HEK293 (cell line): Measurements from ENCODE around the gene CDC37.
"Not testable (repeated sequence)": the region's sequence is repeated elsewhere in the genome, so short reads cannot be mapped to it uniquely, and the experiment has no call there.

Source experiments
- CTCF ChIA-PET: fragments of 350-600 bp; formaldehyde crosslinking; extraction: SDS; loops from one replicate; lab custom pipeline; 2021; ENCODE audit warnings: antibody characterized with exemption; lab: Yijun Ruan, JAX
- POLR2A ChIA-PET: fragments of 300-600 bp; formaldehyde crosslinking; extraction: SDS; loops from one replicate; lab custom pipeline; 2020; ENCODE audit warnings: antibody characterized with exemption, inconsistent platforms; lab: Yijun Ruan, JAX
- H3K27ac ChIP-seq: fragments of 200-500 bp; sonication (Bioruptor generic); 2 replicates; pipeline ENCODE4 v1.5.1; 2014; ENCODE audit warnings: low read depth, low read length, control low read depth, inconsistent platforms; ENCODE audit errors: extremely low read depth
- H3K36me3 ChIP-seq, 2 experiments: fragments of 200-500 bp in 1 of 2; sonication (Bioruptor generic) in 1 of 2; 1 replicate in 1 of 2; 2 replicates in 1 of 2; pipeline ENCODE4 v1.5.1; 2014 to 2017; ENCODE audit warnings: inconsistent platforms in 2 of 2, low read length in 2 of 2; ENCODE audit not compliant: control insufficient read depth in 2 of 2, insufficient read depth in 1 of 2
- H3K4me1 ChIP-seq: fragments of 200-500 bp; sonication (Bioruptor generic); 2 replicates; pipeline ENCODE4 v1.5.1; 2014; ENCODE audit warnings: mild to moderate bottlenecking, low read length, inconsistent platforms; ENCODE audit not compliant: control insufficient read depth, insufficient read depth
- H3K4me3 ChIP-seq: 2 replicates; pipeline ENCODE4 v1.5.1; 2011; ENCODE audit warnings: low read depth, mild to moderate bottlenecking, control low read depth, low read length, moderate library complexity
- H3K9me3 ChIP-seq: fragments of 200-500 bp; sonication (Bioruptor generic); 2 replicates; pipeline ENCODE4 v1.5.1; 2014; ENCODE audit warnings: low read depth, low read length, inconsistent platforms; ENCODE audit not compliant: control insufficient read depth, insufficient read depth
- EGR2 ChIP-seq: fragments of 450-650 bp; formaldehyde crosslinking; IDR thresholded peaks from 2 replicates; pipeline ENCODE4 v1.5.1; 2016; ENCODE audit warnings: low read depth, missing biosample characterization, missing genetic modification characterization
- KLF7 ChIP-seq: fragments of 450-650 bp; formaldehyde crosslinking; IDR thresholded peaks from 2 replicates; pipeline ENCODE4 v1.5.1; 2016; ENCODE audit warnings: missing biosample characterization, missing genetic modification characterization, borderline replicate concordance
- OSR2 ChIP-seq: fragments of 450-650 bp; formaldehyde crosslinking; IDR thresholded peaks from 2 replicates; pipeline ENCODE4 v1.5.1; 2016; ENCODE audit warnings: missing biosample characterization, missing genetic modification characterization
- ZBTB20 ChIP-seq: fragments of 450-650 bp; formaldehyde crosslinking; IDR thresholded peaks from 2 replicates; pipeline ENCODE4 v1.5.1; 2016; ENCODE audit warnings: missing biosample characterization, missing genetic modification characterization
- ZBTB48 ChIP-seq: fragments of 450-650 bp; formaldehyde crosslinking; IDR thresholded peaks from 2 replicates; pipeline ENCODE4 v1.5.1; 2016; ENCODE audit warnings: missing biosample characterization, missing genetic modification characterization
- ZEB2 ChIP-seq: fragments of 450-650 bp; formaldehyde crosslinking; IDR thresholded peaks from 2 replicates; pipeline ENCODE4 v1.5.1; 2016; ENCODE audit warnings: missing biosample characterization, missing genetic modification characterization
- ZFHX2 ChIP-seq: fragments of 450-650 bp; formaldehyde crosslinking; conservative IDR thresholded peaks from 2 replicates; pipeline ENCODE4 v1.5.1; 2016; ENCODE audit warnings: missing biosample characterization, missing genetic modification characterization
- ZIC2 ChIP-seq: fragments of 450-650 bp; formaldehyde crosslinking; IDR thresholded peaks from 2 replicates; pipeline ENCODE4 v1.5.1; 2016; ENCODE audit warnings: missing biosample characterization, missing genetic modification characterization
- ZNF121 ChIP-seq: fragments of 450-650 bp; formaldehyde crosslinking; IDR thresholded peaks from 2 replicates; pipeline ENCODE4 v1.5.1; 2016; ENCODE audit warnings: missing biosample characterization, missing genetic modification characterization
- ZNF140 ChIP-seq: fragments of 450-650 bp; formaldehyde crosslinking; IDR thresholded peaks from 2 replicates; pipeline ENCODE4 v1.5.1; 2016; ENCODE audit warnings: missing biosample characterization, missing genetic modification characterization
- ZNF184 ChIP-seq: fragments of 450-650 bp; IDR thresholded peaks from 2 replicates; pipeline ENCODE4 v1.5.1; 2018; ENCODE audit warnings: missing biosample characterization, mild to moderate bottlenecking, missing genetic modification characterization
- ZNF2 ChIP-seq: fragments of 450-650 bp; formaldehyde crosslinking; IDR thresholded peaks from 2 replicates; pipeline ENCODE4 v1.5.1; 2016; ENCODE audit warnings: missing biosample characterization, missing genetic modification characterization
- ZNF23 ChIP-seq: fragments of 450-650 bp; formaldehyde crosslinking; IDR thresholded peaks from 2 replicates; pipeline ENCODE4 v1.5.1; 2016; ENCODE audit warnings: missing biosample characterization, missing genetic modification characterization, borderline replicate concordance
- ZNF311 ChIP-seq: fragments of 450-650 bp; formaldehyde crosslinking; IDR thresholded peaks from 2 replicates; pipeline ENCODE4 v1.5.1; 2017; ENCODE audit warnings: missing biosample characterization, missing genetic modification characterization, borderline replicate concordance
- ZNF354C ChIP-seq: fragments of 450-650 bp; formaldehyde crosslinking; IDR thresholded peaks from 2 replicates; pipeline ENCODE4 v1.5.1; 2016; ENCODE audit warnings: missing biosample characterization, missing genetic modification characterization, low read depth, borderline replicate concordance
- ZNF366 ChIP-seq: fragments of 450-650 bp; formaldehyde crosslinking; conservative IDR thresholded peaks from 2 replicates; pipeline ENCODE4 v1.5.1; 2016; ENCODE audit warnings: missing biosample characterization, missing genetic modification characterization
- ZNF423 ChIP-seq: fragments of 450-650 bp; formaldehyde crosslinking; IDR thresholded peaks from 2 replicates; pipeline ENCODE4 v1.5.1; 2016; ENCODE audit warnings: missing biosample characterization, missing genetic modification characterization
- ZNF48 ChIP-seq: fragments of 450-650 bp; formaldehyde crosslinking; IDR thresholded peaks from 2 replicates; pipeline ENCODE4 v1.5.1; 2016; ENCODE audit warnings: missing biosample characterization, missing genetic modification characterization
- ZNF510 ChIP-seq: fragments of 450-650 bp; formaldehyde crosslinking; IDR thresholded peaks from 2 replicates; pipeline ENCODE4 v1.5.1; 2018; ENCODE audit warnings: mild to moderate bottlenecking, missing genetic modification characterization, missing biosample characterization; ENCODE audit not compliant: insufficient replicate concordance
- ZNF521 ChIP-seq: fragments of 450-650 bp; formaldehyde crosslinking; IDR thresholded peaks from 2 replicates; pipeline ENCODE4 v1.5.1; 2017; ENCODE audit warnings: missing biosample characterization, mild to moderate bottlenecking, missing genetic modification characterization
- ZNF610 ChIP-seq: fragments of 450-650 bp; formaldehyde crosslinking; IDR thresholded peaks from 2 replicates; pipeline ENCODE4 v1.5.1; 2016; ENCODE audit warnings: missing biosample characterization, missing genetic modification characterization, borderline replicate concordance
- ZNF623 ChIP-seq: fragments of 450-650 bp; formaldehyde crosslinking; IDR thresholded peaks from 2 replicates; pipeline ENCODE4 v1.5.1; 2016; ENCODE audit warnings: missing biosample characterization, missing genetic modification characterization
- ZNF629 ChIP-seq: fragments of 450-650 bp; formaldehyde crosslinking; IDR thresholded peaks from 2 replicates; pipeline ENCODE4 v1.5.1; 2017; ENCODE audit warnings: missing biosample characterization, missing genetic modification characterization
- ZNF654 ChIP-seq: fragments of 450-650 bp; formaldehyde crosslinking; IDR thresholded peaks from 2 replicates; pipeline ENCODE4 v1.5.1; 2016; ENCODE audit warnings: low read depth, missing biosample characterization, missing genetic modification characterization
- ZNF664 ChIP-seq: fragments of 450-650 bp; formaldehyde crosslinking; IDR thresholded peaks from 2 replicates; pipeline ENCODE4 v1.5.1; 2016; ENCODE audit warnings: missing biosample characterization, missing genetic modification characterization
- ZNF677 ChIP-seq: fragments of 450-650 bp; IDR thresholded peaks from 2 replicates; pipeline ENCODE4 v1.5.0; 2018; ENCODE audit warnings: missing biosample characterization, mild to moderate bottlenecking, missing genetic modification characterization, moderate library complexity
- ZNF701 ChIP-seq: fragments of 450-650 bp; formaldehyde crosslinking; IDR thresholded peaks from 2 replicates; pipeline ENCODE4 v1.5.1; 2016; ENCODE audit warnings: missing biosample characterization, missing genetic modification characterization
- ZNF707 ChIP-seq: fragments of 450-650 bp; formaldehyde crosslinking; IDR thresholded peaks from 2 replicates; pipeline ENCODE4 v1.5.1; 2016; ENCODE audit warnings: missing biosample characterization, missing genetic modification characterization
- TF ChIP-seq, protein P1 (sequence below): fragments of 450-650 bp; IDR thresholded peaks from 2 replicates; pipeline ENCODE4 v1.5.1; 2018; ENCODE audit warnings: missing biosample characterization, mild to moderate bottlenecking, missing genetic modification characterization
- TF ChIP-seq, protein P2 (sequence below): sonication (generic); formaldehyde crosslinking; IDR thresholded peaks from 2 replicates; pipeline ENCODE4 v1.8.1; 2022; ENCODE audit warnings: mild to moderate bottlenecking, moderate library complexity, missing genetic modification reagents

Gene CDC37

DNA sequence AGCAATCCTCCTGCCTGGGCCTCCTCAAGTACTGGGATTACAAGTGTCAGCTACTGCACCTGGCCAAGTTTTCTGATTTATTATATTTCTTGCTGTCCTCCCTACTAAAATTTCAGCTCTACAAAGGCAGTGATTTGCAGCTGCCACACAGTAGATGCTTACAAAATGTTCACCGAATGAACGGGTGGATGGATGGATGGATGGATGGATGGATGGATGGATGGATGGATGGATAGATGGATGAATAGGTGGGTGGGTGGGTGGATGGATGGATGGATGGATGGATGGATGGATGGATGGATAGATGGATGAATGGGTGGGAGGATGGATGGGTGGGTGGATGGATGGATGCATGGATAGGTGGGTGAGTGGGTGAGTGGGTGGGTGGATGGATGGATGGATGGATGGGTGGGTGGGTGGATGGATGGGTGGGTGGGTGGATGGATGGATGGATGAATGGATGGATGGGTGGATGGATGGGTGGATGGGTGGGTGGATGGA, 26.2 kb downstream of the CDC37 start:
- peaks cover 27 to 31% of the 10 kb centered on the region in 2 experiments; a peak in 2 of 3 replicates for H3K36me3 ChIP-seq
- CTCF ChIA-PET, H3K4me3 ChIP-seq, H3K9me3 ChIP-seq, H3K4me1 ChIP-seq, H3K27ac ChIP-seq, POLR2A ChIA-PET: not testable (repeated sequence)
- TF ChIP-seq ZFHX2 (tag by site-specific recombination) = peak; percentile 58
- TF ChIP-seq EGR2 = peak; percentile 63; the same call in 1 of the 2 replicates
- peak; percentile 98 for TF ChIP-seq ZNF366
- TF ChIP-seq ZNF664 (tag by site-specific recombination) = 0 out of 2 replicates have a peak, but pooled peaks have one; percentile 28

DNA sequence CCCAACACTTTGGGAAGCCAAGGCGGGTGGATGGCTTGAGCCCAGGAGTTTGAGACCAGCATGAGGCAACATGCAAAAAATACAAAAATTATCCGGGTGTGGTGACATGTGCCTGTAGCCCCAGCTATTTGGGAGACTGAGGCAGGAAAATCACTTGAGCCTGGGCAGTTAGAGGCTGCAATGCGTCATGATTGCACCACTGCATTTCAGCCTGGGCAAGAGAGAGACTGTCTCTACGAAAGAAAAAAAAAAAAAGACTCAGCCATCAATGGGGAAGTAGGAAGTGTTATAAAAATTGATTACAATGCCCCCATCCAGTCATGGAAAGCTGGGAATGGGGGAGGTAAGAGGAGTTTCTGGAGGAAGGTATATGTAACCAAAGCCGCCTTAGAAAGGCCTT, 28.4 kb downstream of the CDC37 start:
- ChIA-PET POLR2A (interaction anchor here (0.7 kb wide), 2 partner anchors 43 to 137 kb away, joined by 4 to 6 read pairs; no protein-coding TSS in a partner anchor), CTCF (interaction anchor here (0.6 to 0.7 kb wide), 3 partner anchors 11 to 490 kb away, joined by 3 to 4 read pairs (median 3); no protein-coding TSS in a partner anchor)
- no peaks in the 10 kb centered on the region for H3K4me1 ChIP-seq
- H3K36me3 ChIP-seq = peaks cover 27 to 45% of the 10 kb centered on the region in 2 experiments; a peak in 2 of 3 replicates
- no peaks in the 10 kb centered on the region for H3K9me3 ChIP-seq
- TF ChIP-seq ZNF184 (tag by site-specific recombination) (no peak), KLF7 (tag by site-specific recombination) (no peak), ZNF701 (tag by site-specific recombination) (no peak), ZNF654 (tag by site-specific recombination) (no peak), OSR2 (tag by site-specific recombination) (no peak), ZNF677 (no peak), ZNF610 (tag by site-specific recombination) (no peak), ZNF354C (no peak), ZBTB48 (no peak), ZBTB20 (no peak), ZNF623 (no peak), ZNF521 (tag by site-specific recombination) (no peak), ZNF510 (tag by site-specific recombination) (no peak), ZNF629 (tag by site-specific recombination) (no peak), ZIC2 (no peak), ZNF311 (no peak)
- TF ChIP-seq, protein P1, sequence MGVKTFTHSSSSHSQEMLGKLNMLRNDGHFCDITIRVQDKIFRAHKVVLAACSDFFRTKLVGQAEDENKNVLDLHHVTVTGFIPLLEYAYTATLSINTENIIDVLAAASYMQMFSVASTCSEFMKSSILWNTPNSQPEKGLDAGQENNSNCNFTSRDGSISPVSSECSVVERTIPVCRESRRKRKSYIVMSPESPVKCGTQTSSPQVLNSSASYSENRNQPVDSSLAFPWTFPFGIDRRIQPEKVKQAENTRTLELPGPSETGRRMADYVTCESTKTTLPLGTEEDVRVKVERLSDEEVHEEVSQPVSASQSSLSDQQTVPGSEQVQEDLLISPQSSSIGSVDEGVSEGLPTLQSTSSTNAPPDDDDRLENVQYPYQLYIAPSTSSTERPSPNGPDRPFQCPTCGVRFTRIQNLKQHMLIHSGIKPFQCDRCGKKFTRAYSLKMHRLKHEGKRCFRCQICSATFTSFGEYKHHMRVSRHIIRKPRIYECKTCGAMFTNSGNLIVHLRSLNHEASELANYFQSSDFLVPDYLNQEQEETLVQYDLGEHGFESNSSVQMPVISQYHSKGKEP (tag by site-specific recombination) = no peak
- TF ChIP-seq, all 188 proteins: peak for 0
- Histone ChIP-seq H3K4me3 (no peak overlapping the region), H3K27ac (no peak overlapping the region)

DNA sequence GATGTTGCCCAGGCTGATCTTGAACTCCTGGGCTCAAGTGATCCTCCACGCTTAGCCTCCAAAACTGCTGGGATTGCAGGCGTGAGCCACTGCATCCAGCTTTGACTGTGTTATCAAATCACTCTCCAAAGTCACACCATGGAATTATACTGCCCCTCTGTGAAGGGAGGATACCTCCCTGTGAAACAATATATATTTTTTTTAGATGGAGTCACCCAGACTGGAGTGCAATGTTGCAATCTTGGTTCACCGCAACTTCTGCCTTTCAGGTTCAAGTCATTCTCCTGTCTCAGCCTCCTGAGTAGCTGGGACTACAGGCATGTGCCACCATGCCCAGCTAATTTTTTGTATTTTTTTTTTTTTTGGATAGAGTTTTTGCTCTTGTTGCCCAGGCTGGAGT, 30.7 kb downstream of the CDC37 start:
- CTCF ChIA-PET = interaction anchor here (0.7 to 1.7 kb wide), 3 partner anchors 16 to 103 kb away, joined by 3 to 6 read pairs (median 3); no protein-coding TSS in a partner anchor
- no peak for TF ChIP-seq ZNF23
- no peak for TF ChIP-seq ZNF707 (tag by site-specific recombination)
- no peak for TF ChIP-seq ZNF423 (tag by site-specific recombination)
- TF ChIP-seq ZNF48 (tag by site-specific recombination) = no peak
- no peak for TF ChIP-seq KLF7 (tag by site-specific recombination)
- no peak for TF ChIP-seq ZNF121 (tag by site-specific recombination)
- no peak for TF ChIP-seq ZEB2 (tag by site-specific recombination)
- TF ChIP-seq ZNF2 (tag by site-specific recombination) = no peak
- TF ChIP-seq, protein P2, sequence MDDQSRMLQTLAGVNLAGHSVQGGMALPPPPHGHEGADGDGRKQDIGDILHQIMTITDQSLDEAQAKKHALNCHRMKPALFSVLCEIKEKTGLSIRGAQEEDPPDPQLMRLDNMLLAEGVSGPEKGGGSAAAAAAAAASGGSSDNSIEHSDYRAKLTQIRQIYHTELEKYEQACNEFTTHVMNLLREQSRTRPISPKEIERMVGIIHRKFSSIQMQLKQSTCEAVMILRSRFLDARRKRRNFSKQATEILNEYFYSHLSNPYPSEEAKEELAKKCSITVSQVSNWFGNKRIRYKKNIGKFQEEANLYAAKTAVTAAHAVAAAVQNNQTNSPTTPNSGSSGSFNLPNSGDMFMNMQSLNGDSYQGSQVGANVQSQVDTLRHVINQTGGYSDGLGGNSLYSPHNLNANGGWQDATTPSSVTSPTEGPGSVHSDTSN (CRISPR knock-in tag) = no peak
- TF ChIP-seq ZNF140 (tag by site-specific recombination) = no peak
- POLR2A ChIA-PET = interaction anchor here (0.6 to 2.0 kb wide), 2 partner anchors 8 to 35 kb away, joined by 3 to 10 read pairs; partner anchors contain the start of gene TYK2
- Histone ChIP-seq H3K36me3 (peaks cover 29 to 59% of the 10 kb centered on the region in 2 experiments; a peak in 2 of 3 replicates), H3K9me3 (no peaks in the 10 kb centered on the region), H3K27ac (no peak overlapping the region), H3K4me3 (no peak overlapping the region), H3K4me1 (no peaks in the 10 kb centered on the region)
